A549 treated with Hydrocortisone at 1 μM for 4 hours (cell line): ENCODE data around the gene EFCAB14. TPM values are rescaled to one million over a fixed set of nuclear protein-coding genes. Genes with fewer than 3 reads are reported as not detected.

Source experiments
- total RNA-seq: library from RNA; stranded (reverse); fragments of 200-300 nt; extraction: Qiagen RNA extraction; gene quantifications from 5 replicates; pipeline ENCODE4 v1.2.3, GENCODE V29; 2022

EFCAB14 gene, protein sequence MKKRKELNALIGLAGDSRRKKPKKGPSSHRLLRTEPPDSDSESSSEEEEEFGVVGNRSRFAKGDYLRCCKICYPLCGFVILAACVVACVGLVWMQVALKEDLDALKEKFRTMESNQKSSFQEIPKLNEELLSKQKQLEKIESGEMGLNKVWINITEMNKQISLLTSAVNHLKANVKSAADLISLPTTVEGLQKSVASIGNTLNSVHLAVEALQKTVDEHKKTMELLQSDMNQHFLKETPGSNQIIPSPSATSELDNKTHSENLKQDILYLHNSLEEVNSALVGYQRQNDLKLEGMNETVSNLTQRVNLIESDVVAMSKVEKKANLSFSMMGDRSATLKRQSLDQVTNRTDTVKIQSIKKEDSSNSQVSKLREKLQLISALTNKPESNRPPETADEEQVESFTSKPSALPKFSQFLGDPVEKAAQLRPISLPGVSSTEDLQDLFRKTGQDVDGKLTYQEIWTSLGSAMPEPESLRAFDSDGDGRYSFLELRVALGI
- 22.3 to 35.4 TPM (median 25.9 TPM) in 5 replicates for total RNA-seq

DNA sequence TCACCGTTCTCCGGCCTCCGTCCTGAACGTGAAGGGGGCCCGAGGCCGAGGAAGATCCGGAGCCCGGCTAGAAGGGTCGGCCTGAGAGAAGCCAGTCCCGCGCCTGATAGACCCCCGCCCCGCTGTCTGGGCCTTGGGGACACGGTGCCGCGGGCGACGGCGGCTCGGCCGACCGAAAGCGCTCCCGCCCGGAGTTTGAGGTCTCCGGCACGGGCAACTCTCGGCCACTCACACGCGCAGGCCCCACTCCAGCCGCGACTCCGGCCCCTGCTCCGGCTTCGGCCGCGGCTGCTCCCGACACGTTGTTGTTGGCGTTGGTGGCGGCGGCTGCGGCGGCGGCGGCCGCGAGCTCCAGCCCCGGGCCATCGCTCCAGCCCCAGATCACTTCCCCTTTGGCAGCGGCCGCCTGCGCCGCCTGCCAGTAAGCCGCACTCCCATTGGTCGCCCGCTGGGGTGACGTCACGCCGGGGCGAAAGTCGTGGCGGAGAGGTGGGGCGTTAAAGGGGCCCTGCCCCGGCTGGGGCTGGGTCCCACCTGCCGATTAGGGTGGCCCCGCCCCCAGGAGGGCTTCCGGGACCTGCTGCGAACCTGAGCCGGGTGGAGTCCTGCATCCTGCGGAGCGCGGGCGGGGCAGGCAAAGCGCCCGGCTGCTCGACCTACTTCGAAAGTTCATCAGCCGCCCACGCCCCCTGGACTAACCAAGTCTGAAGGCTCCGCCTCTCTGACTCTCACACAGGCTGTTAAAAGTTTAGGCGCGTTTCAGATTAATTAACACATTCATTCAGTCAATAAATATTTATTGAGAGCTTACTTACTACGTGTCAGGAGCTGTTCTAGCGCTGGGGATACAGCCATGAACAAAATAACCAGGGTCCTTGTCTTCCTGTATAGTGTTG lies at the start of gene EFCAB14:
Gene EFCAB14 (minus strand): TSS at position 388 of the 896 bp plus-strand sequence. CDS start 1,027 bp downstream, outside the sequence.

GRCh38 chr1:46671554-46671953 lies 47.4 kb downstream of the EFCAB14 start, which contains the start of gene TEX38:
Gene TEX38, plus strand, starts transcription at chr1:46671854. Its CDS starts 81 bp downstream, at chr1:46671935.

GRCh38 chr1:46667782-46668760 lies 50.8 kb downstream of the EFCAB14 start, which contains the start of gene ATPAF1:
Gene ATPAF1, minus strand, starts transcription at chr1:46668364. Its CDS starts 42 bp downstream, at chr1:46668322.

Other genes starting within 250 kb of the EFCAB14 start
- gene DMBX1, start 229.3 kb downstream of the EFCAB14 start, total RNA-seq: 0.61 to 0.99 TPM (median 0.87 TPM) in 5 replicates
- gene KNCN, start 167.5 kb downstream of the EFCAB14 start, total RNA-seq: not detected in 5 replicates
- gene MKNK1, start 114.8 kb downstream of the EFCAB14 start, total RNA-seq: 18.3 to 23.4 TPM (median 20.1 TPM) in 5 replicates
- 3.2 to 4.4 TPM (median 4.1 TPM) in 5 replicates for gene MOB3C, start 102.3 kb downstream of the EFCAB14 start, total RNA-seq
- gene ATPAF1, start 50.8 kb downstream of the EFCAB14 start, total RNA-seq: 31.2 to 34.8 TPM (median 33.9 TPM) in 5 replicates
- gene TEX38, start 47.3 kb downstream of the EFCAB14 start, total RNA-seq: 0.16 TPM in 1 of 5 replicates, not detected in the others
- 0.09 to 0.10 TPM (median 0.10 TPM) in 3 of 5 replicates, not detected in the others for gene CYP4B1, start 79.9 kb upstream of the EFCAB14 start, total RNA-seq
- not detected in 5 replicates for gene CYP4A11, start 222.4 kb upstream of the EFCAB14 start, total RNA-seq